Measurements from ENCODE around the gene COQ10A. TPM values are rescaled to one million over a fixed set of nuclear protein-coding genes. Genes with fewer than 3 reads are reported as not detected.

COQ10A gene
- total and polyA plus RNA-seq, 2 of the 13 experiments (the other 11 are each of a cell fraction or from before 2014, with no cell fraction given) = 21.0 to 37.3 TPM

DNA sequence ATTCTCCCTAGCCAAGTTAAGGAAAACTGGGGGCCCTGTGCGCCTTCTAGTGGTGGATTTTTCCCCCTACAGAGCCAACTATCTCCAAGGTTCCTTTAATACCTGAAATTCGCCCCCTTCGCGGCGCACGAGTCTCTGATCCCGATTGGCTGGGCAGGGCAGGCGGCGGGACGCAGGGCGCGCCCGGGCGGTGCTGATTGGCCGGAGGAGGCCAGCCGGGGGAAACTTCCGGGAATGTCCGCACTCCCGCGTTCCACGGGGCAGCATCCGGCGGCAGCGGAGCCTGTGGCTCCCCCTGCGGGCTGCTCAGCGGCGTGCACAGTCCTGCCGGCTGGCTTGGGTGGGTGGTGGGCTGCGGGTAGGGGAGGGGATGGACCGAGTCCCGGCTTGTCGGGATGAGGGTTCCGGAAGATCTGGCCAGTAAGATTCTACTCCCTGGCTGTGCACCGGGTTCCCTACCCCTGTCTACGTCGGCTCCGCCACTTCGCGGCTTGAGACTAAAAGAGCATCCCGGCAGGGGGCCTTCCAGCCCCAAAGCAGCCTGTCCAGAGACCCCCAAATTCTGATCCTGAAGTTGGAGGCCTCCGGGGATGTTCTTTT lies 42.5 kb upstream of the COQ10A start, which contains the start of gene NABP2 (continued):
- TF ChIP-seq, protein P1, sequence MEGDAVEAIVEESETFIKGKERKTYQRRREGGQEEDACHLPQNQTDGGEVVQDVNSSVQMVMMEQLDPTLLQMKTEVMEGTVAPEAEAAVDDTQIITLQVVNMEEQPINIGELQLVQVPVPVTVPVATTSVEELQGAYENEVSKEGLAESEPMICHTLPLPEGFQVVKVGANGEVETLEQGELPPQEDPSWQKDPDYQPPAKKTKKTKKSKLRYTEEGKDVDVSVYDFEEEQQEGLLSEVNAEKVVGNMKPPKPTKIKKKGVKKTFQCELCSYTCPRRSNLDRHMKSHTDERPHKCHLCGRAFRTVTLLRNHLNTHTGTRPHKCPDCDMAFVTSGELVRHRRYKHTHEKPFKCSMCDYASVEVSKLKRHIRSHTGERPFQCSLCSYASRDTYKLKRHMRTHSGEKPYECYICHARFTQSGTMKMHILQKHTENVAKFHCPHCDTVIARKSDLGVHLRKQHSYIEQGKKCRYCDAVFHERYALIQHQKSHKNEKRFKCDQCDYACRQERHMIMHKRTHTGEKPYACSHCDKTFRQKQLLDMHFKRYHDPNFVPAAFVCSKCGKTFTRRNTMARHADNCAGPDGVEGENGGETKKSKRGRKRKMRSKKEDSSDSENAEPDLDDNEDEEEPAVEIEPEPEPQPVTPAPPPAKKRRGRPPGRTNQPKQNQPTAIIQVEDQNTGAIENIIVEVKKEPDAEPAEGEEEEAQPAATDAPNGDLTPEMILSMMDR (CRISPR knock-in tag; IDR thresholded peaks at IDR 0.05) = peak; percentile 93
- TF ChIP-seq ELF1 (CRISPR knock-in tag; IDR thresholded peaks at IDR 0.05) (peak; percentile 96), CAMTA2 (CRISPR knock-in tag; IDR thresholded peaks at IDR 0.05; ENCODE audit: borderline replicate concordance) (no peak), ZNF501 (CRISPR knock-in tag; IDR thresholded peaks at IDR 0.05) (peak; percentile 86), ZNF546 (CRISPR knock-in tag; conservative IDR thresholded peaks at IDR 0.05) (0 out of 2 replicates have a peak, but pooled peaks have one; percentile 54), ZNF563 (CRISPR knock-in tag; IDR thresholded peaks at IDR 0.05) (peak; percentile 75; the same call in 1 of the 2 replicates), HNF1B (CRISPR knock-in tag; IDR thresholded peaks at IDR 0.05) (peak; percentile 81), MTF2 (CRISPR knock-in tag; IDR thresholded peaks at IDR 0.05; ENCODE audit: borderline replicate concordance) (peak; percentile 58; the same call in 1 of the 2 replicates), ZNF329 (CRISPR knock-in tag; IDR thresholded peaks at IDR 0.05; ENCODE audit: low read depth) (0 out of 2 replicates have a peak, but pooled peaks have one; percentile 6), ZSCAN31 (CRISPR knock-in tag; IDR thresholded peaks at IDR 0.05; ENCODE audit: low read depth) (peak; percentile 60; the same call in 1 of the 2 replicates), SAFB2 (CRISPR knock-in tag; IDR thresholded peaks at IDR 0.05; ENCODE audit: borderline replicate concordance, low read depth) (no peak), TFDP2 (CRISPR knock-in tag; IDR thresholded peaks at IDR 0.05) (peak; percentile 94)

Data from HepG2 (cell line).